GM12801 (cell line): ENCODE data around the gene RPL27.

Experiments
- CTCF ChIP-seq: IDR thresholded peaks from one replicate; pipeline ENCODE4 v1.5.1; 2011; ENCODE audit warnings: control low read depth; ENCODE audit not compliant: insufficient read length; ENCODE audit errors: extremely low read depth

The RPL27 gene

GRCh38 chr17:43028221-43028861 lies 30.1 kb downstream of the RPL27 start:
- no peak for TF ChIP-seq CTCF

GRCh38 chr17:43030137-43030767 lies 32.0 kb downstream of the RPL27 start:
- no peak for TF ChIP-seq CTCF

- no peak for TF ChIP-seq CTCF
Observed at GRCh38 chr17:43031666-43032065, 33.4 kb downstream of the RPL27 start.

- no peak for TF ChIP-seq CTCF
Observed at GRCh38 chr17:43033948-43034881, 36.0 kb downstream of the RPL27 start.

- TF ChIP-seq CTCF = no peak
Observed at GRCh38 chr17:43034894-43035293, 36.7 kb downstream of the RPL27 start.

- TF ChIP-seq CTCF = no peak
Observed at GRCh38 chr17:43039646-43040045, 41.4 kb downstream of the RPL27 start.

- no peak for TF ChIP-seq CTCF
Observed at GRCh38 chr17:43040655-43041054, 42.4 kb downstream of the RPL27 start.
